GM18858 (cell line): ENCODE data around the gene GTF2A1.
"Not testable (repeated sequence)": the region's sequence is repeated elsewhere in the genome, so short reads cannot be mapped to it uniquely, and the experiment has no call there.

Experiments used
- ATAC-seq: cut with Tn5 transposase; IDR thresholded peaks from one replicate; pipeline ENCODE4 v1.9.1; 2021; ENCODE audit not compliant: unreplicated experiment

GTF2A1 gene

DNA sequence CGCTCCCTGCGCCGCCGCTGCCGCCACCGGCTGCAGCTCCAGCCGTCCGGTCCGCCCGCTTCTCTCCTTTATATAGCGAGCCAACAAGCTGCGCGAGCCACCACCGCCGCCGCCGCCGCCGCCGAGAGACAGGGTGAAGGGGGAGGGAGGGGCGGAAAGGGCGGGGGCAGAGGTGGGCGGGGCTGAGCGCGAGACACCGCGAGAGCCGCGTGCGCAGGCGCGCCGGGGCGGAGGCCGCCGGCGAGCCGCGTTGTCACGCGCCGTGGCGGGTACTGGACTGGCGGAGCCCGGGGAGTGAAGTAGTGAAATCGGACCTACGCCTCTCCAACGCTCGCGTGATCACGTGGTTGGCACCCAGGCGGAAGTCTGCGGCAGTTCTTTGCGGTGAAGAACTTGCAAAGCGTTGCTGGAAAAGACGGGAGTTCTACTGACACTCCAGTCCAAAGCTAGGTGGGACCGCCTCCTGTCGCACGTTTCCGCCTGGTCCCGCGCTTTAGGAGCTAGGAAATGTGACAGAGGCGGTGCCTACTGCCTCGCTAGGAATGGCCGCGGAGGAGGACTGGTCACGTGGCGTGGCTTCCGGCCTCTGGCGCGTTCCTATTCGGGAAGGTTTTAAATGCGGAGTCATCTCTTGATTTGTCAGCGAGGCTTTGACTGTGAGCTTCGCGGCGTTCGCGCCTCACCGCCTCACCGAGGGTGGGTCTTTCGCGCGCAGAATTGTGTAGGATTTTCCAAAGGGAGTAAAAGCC is at the start of gene GTF2A1:
GTF2A1 (minus strand) TSS at position 130 of the 749 bp plus-strand sequence. CDS start 441 bp downstream, outside the sequence.
- peak; percentile 64 for ATAC-seq

DNA sequence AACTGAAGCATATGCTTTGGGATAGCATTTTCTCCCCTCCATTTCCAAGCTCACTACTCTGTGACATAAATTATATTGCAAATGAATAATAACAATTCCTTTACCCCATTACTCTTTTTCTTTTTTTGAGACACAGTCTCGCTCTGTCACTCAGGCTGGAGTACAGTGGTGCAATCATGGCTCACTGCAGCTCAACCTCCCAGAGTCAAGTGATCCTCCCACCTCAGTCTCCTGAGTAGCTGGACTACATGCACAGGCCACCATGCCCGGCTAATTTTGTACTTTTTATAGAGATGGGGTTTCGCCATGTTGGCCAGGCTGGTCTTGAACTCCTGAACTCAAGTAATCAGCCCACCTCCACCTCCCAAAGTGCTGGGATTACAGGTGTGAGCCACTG is 49.2 kb upstream of the GTF2A1 start:
- ATAC-seq: no peak

- peak; percentile 86 for ATAC-seq
Observed at GRCh38 chr14:81269100-81269978, 48.6 kb upstream of the GTF2A1 start.

DNA sequence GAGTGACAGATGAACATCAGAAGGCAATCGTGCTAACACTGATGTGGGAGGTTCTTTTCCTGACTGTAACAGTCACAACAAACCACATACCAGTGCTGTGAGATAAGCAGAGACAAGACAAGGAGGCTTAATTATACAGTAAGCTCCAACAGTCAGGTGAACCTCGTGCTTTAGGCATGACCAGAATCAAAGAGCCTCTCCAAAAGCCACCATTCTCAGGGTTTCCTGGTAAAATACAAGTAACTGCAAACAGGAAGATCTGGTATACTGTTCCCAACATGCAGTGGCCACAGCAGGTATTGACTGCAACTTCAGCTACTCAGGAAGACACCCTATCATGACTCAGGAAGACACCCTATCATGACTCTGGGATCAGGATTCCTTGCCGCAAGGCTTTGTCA is 47.3 kb upstream of the GTF2A1 start:
- ATAC-seq: no peak

DNA sequence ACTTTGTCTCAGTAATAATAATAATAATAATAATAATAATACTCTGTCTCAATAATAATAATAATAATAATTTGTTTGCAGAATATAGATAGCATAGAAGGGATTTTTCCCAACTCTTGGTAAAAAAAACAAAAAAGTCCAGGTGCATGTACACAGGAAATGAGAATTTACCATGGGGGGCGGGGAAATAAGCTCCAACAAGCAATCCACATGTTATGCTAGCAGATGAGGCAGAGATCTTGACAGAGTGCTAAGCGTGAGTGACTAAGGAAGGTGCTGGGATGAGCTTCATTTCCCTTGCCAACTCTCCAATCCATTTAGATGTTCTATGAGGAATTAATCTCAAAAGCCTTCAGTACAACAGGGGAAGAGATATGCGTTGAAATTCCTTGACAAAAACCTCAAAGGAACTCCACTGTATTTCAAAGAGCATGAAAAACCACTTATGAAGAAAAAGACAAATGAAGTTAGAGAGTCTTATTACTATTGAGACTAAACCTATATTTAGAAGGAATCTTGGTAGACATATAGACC is 44.9 kb upstream of the GTF2A1 start:
- no peak for ATAC-seq

GRCh38 chr14:81264671-81265070 is 43.9 kb upstream of the GTF2A1 start:
- no peak for ATAC-seq

DNA sequence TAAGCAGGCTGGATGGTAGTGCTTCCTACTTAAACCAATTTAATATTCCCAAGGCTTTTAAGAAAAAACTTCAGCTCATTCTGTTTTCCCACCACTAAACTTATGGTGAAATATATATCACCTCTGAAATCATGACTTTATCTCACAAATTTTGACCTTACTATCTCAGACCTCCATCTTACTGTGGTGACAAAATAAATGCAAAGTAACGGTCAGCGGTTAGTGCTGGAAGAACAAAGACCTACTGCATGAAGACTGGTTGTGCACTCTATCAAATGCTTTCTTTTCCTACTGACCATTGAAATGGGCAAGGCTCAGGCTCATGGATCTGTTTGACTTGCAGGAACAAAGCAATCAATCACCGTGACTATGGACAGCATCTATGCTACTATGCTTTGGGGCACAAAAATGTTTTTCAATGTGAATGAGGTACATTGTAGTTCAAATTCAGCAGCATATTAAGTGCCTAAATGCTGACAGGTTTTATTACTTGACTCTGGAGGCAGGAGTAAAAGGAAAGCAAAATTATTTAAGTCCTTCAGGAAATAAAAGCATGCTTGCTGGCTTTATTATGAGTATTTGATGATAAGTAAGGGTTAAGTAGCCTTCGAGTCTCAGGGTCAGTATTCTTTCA is 43.1 kb upstream of the GTF2A1 start:
- ATAC-seq: no peak

- ATAC-seq: no peak
Observed at GRCh38 chr14:81261176-81261575, 40.4 kb upstream of the GTF2A1 start.

DNA sequence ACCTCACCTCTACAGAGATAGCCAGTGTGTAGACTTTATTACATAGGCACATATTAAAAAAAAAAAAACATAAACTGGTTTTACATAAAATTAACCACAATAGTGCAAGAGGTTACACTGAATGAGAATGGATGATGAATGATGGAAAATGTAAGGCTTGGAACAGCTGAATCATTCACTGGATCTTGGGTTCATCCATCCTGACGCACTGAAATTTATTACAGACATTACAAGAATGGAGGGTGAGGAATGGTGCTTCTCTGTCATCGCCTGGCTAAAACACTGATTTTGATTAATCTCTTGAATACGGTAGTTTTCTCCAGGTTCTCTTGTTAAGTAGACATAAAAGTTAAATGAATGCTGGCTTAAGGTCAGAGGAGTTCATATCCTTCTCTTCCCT is 40.0 kb upstream of the GTF2A1 start:
- ATAC-seq: no peak

DNA sequence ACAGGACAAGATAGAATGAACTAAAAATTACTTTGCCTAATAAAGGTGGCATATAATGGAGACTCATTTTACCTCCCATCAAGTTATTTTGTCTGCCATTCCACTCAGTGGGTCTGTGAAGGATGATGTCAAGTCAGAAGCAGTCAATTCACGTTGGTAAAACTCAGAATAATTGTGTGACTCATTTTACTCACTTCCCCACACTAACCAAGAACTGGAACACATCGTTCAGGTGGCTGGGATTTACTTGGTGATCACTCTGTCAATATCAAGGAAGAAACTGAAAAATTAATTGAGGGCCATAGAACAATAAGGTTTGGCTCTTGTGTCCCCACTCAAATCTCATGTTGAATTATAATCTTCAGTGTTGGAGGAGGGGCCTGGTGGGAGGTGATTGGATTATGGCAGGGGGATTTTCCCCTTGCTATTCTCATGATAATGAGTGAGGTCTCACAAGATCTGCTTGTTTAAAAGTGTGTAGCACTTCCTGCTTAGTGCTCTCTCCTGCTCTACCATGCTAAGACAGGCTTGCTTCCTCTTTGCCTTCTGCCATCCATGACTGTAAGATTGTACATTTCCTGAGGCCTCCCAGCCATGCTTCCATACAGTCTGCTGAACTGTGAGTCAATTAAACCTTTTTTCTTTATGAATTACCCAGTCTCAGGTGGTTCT is 35.7 kb upstream of the GTF2A1 start:
- ATAC-seq: peak; percentile 79

DNA sequence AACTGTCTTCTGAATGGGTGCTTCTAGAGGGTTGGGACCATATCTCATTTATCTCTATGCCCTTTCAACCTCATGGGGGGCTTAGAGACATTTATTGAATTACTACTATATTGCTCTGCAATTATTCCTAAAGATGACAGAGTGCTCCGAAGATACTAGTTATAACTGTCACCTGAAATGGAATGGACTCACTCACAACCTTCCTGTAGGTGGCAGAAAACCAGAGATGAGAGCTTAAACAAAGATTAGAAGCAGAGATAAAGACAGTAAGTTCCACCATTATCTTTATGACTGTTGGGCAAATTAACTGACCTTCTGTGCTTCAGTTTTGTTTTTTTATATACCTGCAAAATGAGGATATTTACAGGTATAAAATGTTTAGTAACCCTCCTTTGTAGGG is 31.5 kb upstream of the GTF2A1 start:
- no peak for ATAC-seq

- ATAC-seq: no peak
Observed at GRCh38 chr14:81247271-81247766, 26.6 kb upstream of the GTF2A1 start.

DNA sequence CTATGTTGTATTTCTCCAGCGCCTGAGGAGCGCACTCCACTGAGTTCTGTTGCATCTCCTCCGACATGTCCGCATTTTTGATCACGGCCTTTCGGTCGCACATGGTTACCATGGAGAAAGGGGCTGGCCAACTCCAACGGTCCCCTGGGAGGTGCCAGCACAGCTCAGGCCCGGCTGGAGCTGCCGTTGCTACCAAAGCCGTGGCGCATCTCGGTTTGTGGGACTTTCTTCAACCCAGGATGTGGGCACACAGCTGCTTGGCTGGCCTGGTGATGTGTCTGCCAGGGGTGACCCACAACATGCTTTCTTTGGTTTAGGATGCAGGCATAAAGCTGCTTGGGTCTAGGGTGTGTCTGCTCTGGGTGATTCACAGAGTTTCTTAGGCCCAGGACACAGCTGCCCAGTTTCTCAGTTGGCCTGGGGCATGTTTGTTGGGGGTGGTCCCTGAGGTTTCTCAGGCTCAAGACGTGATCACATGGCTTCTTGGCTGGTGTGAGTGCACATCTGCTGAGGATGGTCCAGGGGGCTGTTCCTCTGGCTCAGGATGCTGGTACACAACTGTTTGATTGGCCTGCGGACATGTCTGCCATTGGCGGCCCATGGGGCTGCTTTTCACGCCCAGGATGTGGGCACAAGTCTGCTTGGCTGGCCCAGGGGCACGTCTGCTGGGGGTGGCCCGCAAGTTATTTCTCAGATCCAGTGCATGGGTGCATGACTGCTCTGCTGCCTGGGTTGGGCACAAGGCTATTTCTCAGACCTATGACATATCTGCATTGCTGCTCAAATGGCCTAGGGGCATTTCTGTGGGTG is 25.9 kb upstream of the GTF2A1 start:
- ATAC-seq: no peak

DNA sequence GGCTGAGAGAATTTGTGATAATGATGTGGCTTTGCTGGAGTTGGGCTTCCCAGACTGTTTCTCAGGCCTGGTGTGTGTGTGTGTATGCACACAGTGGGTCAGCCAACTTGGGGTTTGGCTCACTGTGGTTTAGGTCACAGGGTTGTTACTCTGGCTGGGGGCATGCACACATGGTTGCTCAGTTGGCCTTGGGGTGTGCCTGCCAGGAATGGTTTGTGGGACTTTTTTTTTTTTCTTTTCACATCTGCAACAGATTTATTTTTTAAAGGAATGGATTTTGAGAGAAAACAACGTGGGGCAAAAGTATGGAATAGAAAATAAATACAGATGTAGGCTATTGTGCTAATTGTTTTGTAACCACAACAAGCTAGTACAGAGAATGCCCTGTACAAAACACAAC is 25.0 kb upstream of the GTF2A1 start:
- ATAC-seq: no peak

DNA sequence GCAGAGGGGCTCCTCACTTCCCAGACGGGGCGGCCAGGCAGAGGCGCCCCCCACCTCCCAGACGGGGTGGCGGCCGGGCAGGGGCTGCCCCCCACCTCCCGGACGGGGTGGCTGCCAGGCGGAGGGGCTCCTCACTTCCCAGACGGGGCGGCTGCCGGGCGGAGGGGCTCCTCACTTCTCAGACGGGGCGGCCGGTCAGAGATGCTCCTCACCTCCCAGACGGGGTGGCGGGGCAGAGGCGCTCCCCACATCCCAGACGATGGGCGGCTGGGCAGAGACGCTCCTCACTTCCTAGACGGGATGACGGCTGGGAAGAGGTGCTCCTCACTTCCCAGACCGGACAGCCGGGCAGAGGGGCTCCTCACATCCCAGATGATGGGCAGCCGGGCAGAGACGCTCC is 23.7 kb upstream of the GTF2A1 start:
- ATAC-seq: not testable (repeated sequence)

GRCh38 chr14:81243499-81243898 is 22.7 kb upstream of the GTF2A1 start:
- no peak for ATAC-seq

- ATAC-seq: not testable (repeated sequence)
Observed at GRCh38 chr14:81236849-81237248, 16.1 kb upstream of the GTF2A1 start.

- ATAC-seq: no peak
Observed at GRCh38 chr14:81236138-81236537, 15.4 kb upstream of the GTF2A1 start.

- peak; percentile 77 for ATAC-seq
Observed at GRCh38 chr14:81235096-81235495, 14.3 kb upstream of the GTF2A1 start.

GRCh38 chr14:81234278-81234677 is 13.5 kb upstream of the GTF2A1 start:
- ATAC-seq: no peak
